GM19239 (cell line): ENCODE data around the gene MZF1.

Experiments used
- DNase-seq: peaks from one replicate; pipeline ENCODE4 v3.0.0; 2011; ENCODE audit warnings: low spot score; ENCODE audit not compliant: insufficient read length
- FAIRE-seq: peaks from 2 replicates; lab custom pipeline; 2011; peaks lifted over from hg19 to GRCh38; lab: Jason Lieb, UNC

MZF1 gene

GRCh38 chr19:58516964-58517833 lies 55.9 kb downstream of the MZF1 start:
- FAIRE-seq: no peak
- DNase-seq: no peak

- FAIRE-seq: no peak
- no peak for DNase-seq
Observed at GRCh38 chr19:58516246-58516836, 56.8 kb downstream of the MZF1 start.

GRCh38 chr19:58515259-58515658 lies 57.9 kb downstream of the MZF1 start:
- DNase-seq: no peak
- no peak for FAIRE-seq

GRCh38 chr19:58514564-58515022 lies 58.5 kb downstream of the MZF1 start:
- FAIRE-seq: peak; percentile 11
- DNase-seq: no peak

GRCh38 chr19:58513694-58514563 lies 59.2 kb downstream of the MZF1 start:
- DNase-seq: peak; percentile 96
- FAIRE-seq: peak; percentile 97

- DNase-seq (no peak), FAIRE-seq (no peak)
Observed at GRCh38 chr19:58513213-58513693, 59.9 kb downstream of the MZF1 start.
